Stimulated activated CD4-positive, alpha-beta T cell treated with anti-CD3 and anti-CD28 coated beads, Interleukin-15, amount 100 ng/mL, for 1 hour (primary cell): Measurements from ENCODE around the gene POLR3K.
"Not testable (repeated sequence)": the region's sequence is repeated elsewhere in the genome, so short reads cannot be mapped to it uniquely, and the experiment has no call there.

Experiments
- DNase-seq, 2 donors: peaks; one replicate each; pipeline ENCODE4 v3.0.0-alpha.2; 2020; ENCODE audit warnings: low read depth in 1 of 2, low spot score in 1 of 2

POLR3K gene

DNA sequence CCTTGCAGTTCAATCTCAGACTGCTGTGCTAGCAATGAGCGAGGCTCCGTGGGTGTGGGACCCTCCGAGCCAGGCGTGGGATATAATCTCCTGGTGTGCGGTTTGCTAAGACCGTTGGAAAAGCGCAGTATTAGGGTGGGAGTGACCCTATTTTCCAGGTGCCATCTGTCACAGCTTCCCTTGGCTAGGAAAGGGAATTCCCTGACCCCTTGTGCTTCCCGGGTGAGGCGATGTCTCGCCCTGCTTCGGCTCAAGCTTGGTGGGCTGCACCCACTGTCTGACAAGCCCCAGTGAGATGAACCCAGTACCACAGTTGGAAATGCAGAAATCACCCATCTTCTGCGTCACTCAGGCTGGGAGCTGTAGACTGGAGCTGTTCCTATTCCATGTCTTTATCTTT, 32.5 kb downstream of the POLR3K start:
- not testable (repeated sequence) for DNase-seq

- not testable (repeated sequence) for DNase-seq
Measured at GRCh38 chr16:17062-17765, 36.2 kb downstream of the POLR3K start.

DNA sequence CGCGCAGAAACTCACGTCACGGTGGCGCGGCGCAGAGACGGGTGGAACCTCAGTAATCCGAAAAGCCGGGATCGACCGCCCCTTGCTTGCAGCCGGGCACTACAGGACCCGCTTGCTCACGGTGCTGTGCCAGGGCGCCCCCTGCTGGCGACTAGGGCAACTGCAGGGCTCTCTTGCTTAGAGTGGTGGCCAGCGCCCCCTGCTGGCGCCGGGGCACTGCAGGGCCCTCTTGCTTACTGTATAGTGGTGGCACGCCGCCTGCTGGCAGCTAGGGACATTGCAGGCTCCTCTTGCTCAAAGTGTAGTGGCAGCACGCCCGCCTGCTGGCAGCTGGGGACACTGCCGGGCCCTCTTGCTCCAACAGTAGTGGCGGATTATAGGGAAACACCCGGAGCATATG, 42.6 kb downstream of the POLR3K start:
- DNase-seq: peak; percentile 70 to 71

GRCh38 chr16:9903-10665, 43.3 kb downstream of the POLR3K start:
- DNase-seq: no peak
